ENCODE measurements around the gene TSLP.

GRCh38 chr5:111066261-111066938 is 5.1 kb upstream of the TSLP start:
- TF ChIP-seq POLR2AphosphoS5 (IDR thresholded peaks at IDR 0.05; ENCODE audit: insufficient read depth in 1 of 2, low read depth in 1 of 2), result peak in 1 of 2 donors; percentile 32
- TF ChIP-seq POLR2A (IDR thresholded peaks at IDR 0.05), result no peak
